GM04503 (cell line): ENCODE data around the gene C19orf25.

Source experiments
- DNase-seq: peaks from one replicate; pipeline ENCODE4 v3.0.0-alpha.2; 2012; ENCODE audit warnings: low read depth

Gene C19orf25

DNA sequence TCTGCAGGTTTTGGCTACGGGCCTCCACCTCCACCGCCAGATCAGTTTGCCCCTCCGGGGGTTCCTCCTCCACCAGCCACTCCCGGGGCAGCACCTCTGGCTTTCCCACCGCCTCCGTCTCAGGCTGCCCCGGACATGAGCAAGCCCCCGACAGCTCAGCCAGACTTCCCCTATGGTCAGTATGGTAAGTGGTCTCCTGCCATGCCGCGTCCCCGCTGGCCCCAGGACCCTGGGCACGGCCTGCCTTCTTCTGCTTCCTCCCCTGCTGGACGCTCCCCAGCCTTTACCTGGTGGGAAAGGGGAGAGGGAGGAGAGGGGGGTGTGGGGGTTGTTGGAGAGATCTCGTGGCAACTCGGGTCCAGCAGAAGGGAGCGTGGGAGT is 46.5 kb downstream of the C19orf25 start:
- no peak for DNase-seq

DNA sequence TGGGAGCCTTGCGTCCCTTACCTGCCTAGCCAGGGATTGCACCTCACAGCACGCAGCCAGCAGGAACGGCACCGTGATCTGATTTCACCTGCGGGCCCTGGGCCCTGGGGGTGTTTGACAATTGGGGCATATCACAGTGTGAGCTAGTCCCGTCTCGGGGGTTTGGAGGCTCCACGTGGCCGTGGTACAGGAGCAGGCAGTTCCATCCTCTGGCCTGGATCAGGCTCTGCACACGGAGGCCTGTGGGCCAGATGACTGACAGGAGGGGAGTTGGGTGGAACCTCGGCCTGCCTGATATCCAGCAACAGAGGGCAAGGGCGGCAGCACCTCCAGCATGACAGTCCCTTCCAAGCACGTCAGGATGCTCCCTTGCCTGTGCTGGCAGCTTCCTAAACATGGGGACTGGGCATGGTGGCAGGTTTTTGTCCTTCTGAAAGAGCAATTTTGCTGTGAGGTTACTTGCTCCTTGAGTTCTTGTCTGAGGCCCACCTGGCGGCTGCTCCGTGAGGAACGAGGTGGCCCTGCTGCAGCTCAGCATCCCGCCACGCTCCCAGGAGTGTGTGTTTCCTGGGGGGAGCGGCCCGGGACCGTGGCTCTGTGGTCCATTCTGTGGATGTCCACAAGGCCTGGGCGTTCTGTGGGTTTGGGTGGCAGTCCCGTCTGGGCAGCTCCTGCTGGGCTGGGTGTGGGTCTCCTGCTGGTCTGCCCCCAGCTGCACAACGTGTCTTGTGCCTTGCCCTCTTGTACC is 47.1 kb downstream of the C19orf25 start:
- no peak for DNase-seq

GRCh38 chr19:1430246-1430645 is 48.8 kb downstream of the C19orf25 start:
- no peak for DNase-seq

DNA sequence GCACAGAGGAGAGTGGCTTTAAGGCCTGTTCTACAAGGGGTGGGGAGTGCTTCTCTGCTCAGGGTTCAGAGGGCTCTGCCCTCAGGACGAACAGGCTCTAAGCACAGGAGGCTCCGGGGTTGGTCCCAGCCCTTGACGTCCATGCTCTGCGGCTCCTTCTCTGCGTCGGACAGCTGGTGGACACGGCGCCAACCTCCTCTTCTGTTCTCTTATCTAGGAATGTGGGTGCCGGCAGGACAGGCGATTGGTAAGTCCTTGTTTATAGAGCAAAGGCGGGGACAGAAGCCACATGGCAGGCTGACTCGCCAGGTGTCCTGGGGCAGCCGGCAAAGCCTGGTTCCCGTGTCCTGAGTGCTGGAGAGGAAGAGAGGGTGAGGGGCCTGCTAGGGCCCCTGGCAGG is 49.3 kb downstream of the C19orf25 start:
- DNase-seq = no peak

DNA sequence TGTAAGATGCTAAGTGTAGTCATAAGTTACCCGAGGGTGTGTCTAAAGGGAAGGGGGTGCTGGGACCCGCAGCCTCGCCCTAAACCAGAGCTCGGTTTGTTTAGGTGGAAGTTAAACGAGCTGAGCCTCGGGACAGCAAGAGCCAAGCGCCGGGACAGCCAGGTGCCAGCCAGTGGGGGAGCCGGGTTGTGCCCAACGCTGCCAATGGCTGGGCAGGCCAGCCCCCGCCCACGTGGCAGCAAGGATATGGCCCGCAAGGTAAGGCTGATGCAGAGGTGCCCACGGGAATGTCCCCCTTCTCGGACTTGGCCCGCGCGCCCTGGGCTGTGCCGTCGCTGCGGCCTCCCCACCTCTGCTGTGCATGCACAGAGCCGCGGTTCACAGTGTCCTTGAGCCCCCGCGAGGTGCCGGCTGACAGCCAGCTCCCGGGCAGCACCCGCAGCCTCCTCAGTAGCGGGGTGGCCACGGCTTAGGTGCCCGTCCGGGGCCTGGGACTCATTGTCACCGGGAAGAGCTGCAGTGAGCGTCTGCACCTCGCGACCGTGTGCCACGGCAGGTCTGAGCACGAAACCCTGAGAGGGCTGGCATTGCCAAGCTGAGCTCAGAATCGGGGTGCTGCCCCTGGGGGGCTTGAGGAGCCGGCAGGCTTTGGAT is 50.1 kb downstream of the C19orf25 start:
- no peak for DNase-seq

DNA sequence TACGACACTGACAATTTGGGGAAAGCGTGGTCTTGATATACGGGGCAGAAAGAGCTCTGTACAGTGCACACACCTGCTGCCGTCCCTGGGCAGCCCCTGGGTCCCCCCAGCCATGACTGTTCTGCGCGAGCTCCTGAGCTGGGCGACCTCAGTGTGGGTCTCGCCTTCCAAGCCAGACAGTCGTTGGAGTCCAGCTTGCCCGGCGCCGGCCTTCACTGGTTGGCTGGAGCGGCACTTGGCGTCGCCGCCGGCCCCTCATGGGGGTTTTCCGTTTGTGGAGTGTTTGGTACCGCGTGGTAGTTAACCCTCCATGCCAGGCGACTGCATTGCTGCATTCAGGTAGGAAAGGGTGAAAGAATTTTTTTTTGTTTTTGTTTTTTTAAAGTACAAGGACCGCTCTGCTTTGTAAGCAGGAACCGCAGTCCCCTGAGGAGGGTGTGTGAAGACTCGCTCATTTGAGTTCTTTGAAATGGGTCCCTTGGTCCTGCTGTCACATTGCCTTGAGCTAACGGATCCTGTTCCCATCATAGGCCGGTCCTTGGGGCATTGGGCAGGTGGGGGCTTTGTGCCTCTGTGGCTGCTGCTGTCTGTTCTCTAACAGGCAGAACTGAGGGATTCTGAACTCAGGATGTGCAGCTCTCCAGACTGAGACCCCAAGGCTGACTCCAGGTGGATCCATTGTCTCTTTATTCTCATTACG is 51.6 kb downstream of the C19orf25 start:
- no peak for DNase-seq

GRCh38 chr19:1426736-1427135 is 52.3 kb downstream of the C19orf25 start:
- DNase-seq = no peak

DNA sequence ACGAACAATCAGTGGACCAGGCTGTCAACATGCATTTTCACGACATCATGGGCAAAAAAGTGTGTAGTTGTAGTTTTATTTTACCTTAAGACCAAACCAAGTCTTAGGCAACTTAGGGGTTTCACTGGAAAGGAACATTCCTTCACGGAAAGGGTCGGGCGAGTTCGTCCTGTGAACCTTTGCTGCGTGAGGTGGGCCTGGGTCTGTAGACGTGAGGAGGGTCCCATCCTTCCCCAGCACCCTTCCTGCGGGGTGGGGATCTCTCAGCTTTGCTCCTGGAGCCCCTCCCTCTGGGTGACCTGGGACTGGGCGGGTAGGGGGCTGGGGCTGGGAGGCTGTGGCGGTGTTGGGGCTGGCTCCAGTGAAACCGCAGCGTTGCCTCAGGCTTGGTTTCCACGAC is 53.1 kb downstream of the C19orf25 start:
- DNase-seq = no peak

- DNase-seq = no peak
These were observed 53.7 kb downstream of the C19orf25 start for GRCh38 chr19:1425102-1425837.

DNA sequence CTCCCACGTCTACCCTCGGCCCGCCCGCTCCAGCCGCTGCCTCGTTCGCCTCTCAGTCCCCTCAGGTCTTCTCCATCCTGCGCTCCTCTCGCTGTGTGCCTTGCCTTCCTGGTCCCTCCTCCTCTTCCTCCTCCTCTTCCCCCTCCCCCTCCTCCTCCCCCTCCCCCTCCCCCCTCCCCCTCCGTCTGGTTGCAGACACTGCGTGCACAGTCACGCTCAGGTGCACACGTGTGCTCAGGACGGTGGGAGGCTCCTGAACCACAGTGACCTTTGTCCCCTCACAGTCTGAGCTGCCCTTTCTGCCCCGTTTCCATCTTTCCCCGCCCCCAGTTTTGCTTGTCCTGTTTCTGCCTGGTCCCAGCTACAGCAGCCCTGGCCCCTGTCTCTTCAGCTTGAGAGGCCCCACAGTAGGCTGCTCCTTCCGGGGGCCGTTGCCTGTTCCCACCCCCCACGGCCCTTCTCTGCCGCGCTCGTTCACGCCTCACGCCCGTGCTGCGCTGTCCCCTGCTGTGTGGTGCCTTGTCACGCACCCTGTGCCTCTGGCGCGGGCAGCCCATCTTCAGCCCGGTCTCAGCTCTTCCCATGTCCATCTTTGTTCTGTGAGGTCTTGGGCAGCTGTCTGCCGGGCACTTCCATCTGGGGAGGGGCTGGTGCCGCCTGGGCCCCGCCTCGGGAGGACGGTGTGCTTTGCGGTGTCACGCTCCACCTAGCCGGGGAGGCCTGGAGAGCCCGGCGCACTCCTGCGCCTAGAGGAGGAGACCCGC is 54.6 kb downstream of the C19orf25 start:
- no peak for DNase-seq

DNA sequence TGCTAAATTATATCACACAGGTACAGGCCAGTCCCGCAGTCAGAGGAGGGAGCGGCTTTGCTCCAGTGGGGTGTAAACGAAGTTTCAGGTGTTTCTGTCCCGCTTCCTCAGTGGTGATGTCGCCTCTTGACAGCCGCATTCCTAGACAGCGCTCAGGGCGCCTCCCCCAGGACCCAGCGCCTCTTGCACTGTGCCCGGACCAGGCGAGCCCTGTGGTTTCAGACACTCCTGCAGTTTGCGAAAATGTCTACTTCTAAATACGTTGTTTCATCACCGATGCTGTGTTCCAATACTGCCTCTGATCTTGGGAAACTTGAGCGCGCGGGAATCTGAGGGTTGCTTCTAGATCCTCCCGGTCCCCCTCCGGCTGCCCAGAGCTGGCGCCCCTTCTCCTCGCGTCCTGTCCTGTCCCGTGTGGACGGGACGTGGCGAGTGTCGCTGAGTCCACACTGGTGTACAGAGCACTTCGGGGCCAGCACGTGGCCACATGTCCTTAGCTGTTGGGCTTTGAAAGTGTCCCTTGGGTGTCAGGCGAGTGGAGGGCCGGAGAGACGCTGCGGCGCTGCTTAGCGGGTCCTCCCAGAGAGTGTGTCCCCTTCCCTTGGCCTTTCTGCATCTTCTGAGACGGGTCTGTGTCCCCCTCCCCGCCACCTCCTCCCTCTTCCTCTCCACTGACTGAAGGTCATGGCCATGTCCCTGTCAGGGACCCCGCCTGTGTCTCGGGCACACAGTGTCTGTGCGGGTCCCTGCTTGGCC is 55.4 kb downstream of the C19orf25 start:
- no peak for DNase-seq
